Measurements from ENCODE around the gene NDUFB2.
"Not testable (repeated sequence)": the region's sequence is repeated elsewhere in the genome, so short reads cannot be mapped to it uniquely, and the experiment has no call there.

Gene NDUFB2

GRCh38 chr7:140689199-140690152, 7.0 kb upstream of the NDUFB2 start:
- Histone ChIP-seq H3K27ac (ENCODE audit: insufficient read depth in 1 of 2, low read depth in 1 of 2, low read length in 2 of 2, poor library complexity in 1 of 2, severe bottlenecking in 2 of 2) (no peak overlapping the region), H3K9me3 (ENCODE audit: control extremely low read depth in 1 of 5, control insufficient read depth in 4 of 5, insufficient read depth in 2 of 5, low read depth in 1 of 5, low read length in 4 of 5) (no peaks in the 10 kb centered on the region), H3K4me3 (ENCODE audit: control insufficient read depth in 1 of 7, extremely low read depth in 1 of 7, insufficient read depth in 4 of 7, low read depth in 2 of 7, low read length in 6 of 7) (no peak overlapping the region), H3K36me3 (ENCODE audit: control insufficient read depth in 4 of 4, insufficient read depth in 4 of 4, low read length in 3 of 4) (peaks cover 3 to 49% (median 21%) of the 10 kb centered on the region in 4 experiments), H3K4me1 (ENCODE audit: control extremely low read depth in 1 of 4, control insufficient read depth in 4 of 4, insufficient read depth in 4 of 4, low read length in 3 of 4) (no peaks in the 10 kb centered on the region), H3K27me3 (replicated peaks in 2 of 5; ENCODE audit: control insufficient read depth in 4 of 5, insufficient read depth in 5 of 5, low read length in 4 of 5) (no peaks in the 10 kb centered on the region)
- CTCF ChIA-PET: interaction anchor here (1.6 to 2.2 kb wide), 2 partner anchors 10 to 11 kb away, joined by 3 to 4 read pairs; no protein-coding TSS in a partner anchor
- DNase-seq: no peak
- 96% methylated on average over 15 of the region's 16 CpGs for WGBS (ENCODE audit: insufficient coverage)
- POLR2A ChIA-PET: no interaction called here

GRCh38 chr7:140691376-140692045, 5.0 kb upstream of the NDUFB2 start:
- H3K36me3 ChIP-seq (ENCODE audit: control insufficient read depth in 4 of 4, insufficient read depth in 4 of 4, low read length in 3 of 4): peaks cover 0 to 43% (median 17%) of the 10 kb centered on the region in 4 experiments
- POLR2A ChIA-PET: interaction anchor here (0.6 kb wide), 1 partner anchor 321 kb away, joined by 4 read pairs; no protein-coding TSS in a partner anchor
- 94% methylated on average over 10 of the region's 12 CpGs for WGBS (ENCODE audit: insufficient coverage)
- H3K4me3 ChIP-seq (ENCODE audit: control insufficient read depth in 1 of 7, extremely low read depth in 1 of 7, insufficient read depth in 4 of 7, low read depth in 2 of 7, low read length in 6 of 7): no peak overlapping the region
- CTCF ChIA-PET: interaction anchor here (0.7 to 1.1 kb wide), 4 partner anchors 17 to 651 kb away, joined by 3 to 4 read pairs (median 3); no protein-coding TSS in a partner anchor
- no peaks in the 10 kb centered on the region for H3K9me3 ChIP-seq (ENCODE audit: control extremely low read depth in 1 of 5, control insufficient read depth in 4 of 5, insufficient read depth in 2 of 5, low read depth in 1 of 5, low read length in 4 of 5)
- no peaks in the 10 kb centered on the region for H3K27me3 ChIP-seq (replicated peaks in 2 of 5; ENCODE audit: control insufficient read depth in 4 of 5, insufficient read depth in 5 of 5, low read length in 4 of 5)
- peaks cover 0 to 8% (median 7%) of the 10 kb centered on the region in 4 experiments for H3K4me1 ChIP-seq (ENCODE audit: control extremely low read depth in 1 of 4, control insufficient read depth in 4 of 4, insufficient read depth in 4 of 4, low read length in 3 of 4)
- no peak for DNase-seq
- H3K27ac ChIP-seq (ENCODE audit: insufficient read depth in 1 of 2, low read depth in 1 of 2, low read length in 2 of 2, poor library complexity in 1 of 2, severe bottlenecking in 2 of 2): no peak overlapping the region

GRCh38 chr7:140693849-140694248, 2.7 kb upstream of the NDUFB2 start:
- DNase-seq; POLR2A ChIA-PET; H3K4me3 ChIP-seq (ENCODE audit: control insufficient read depth in 1 of 7, extremely low read depth in 1 of 7, insufficient read depth in 4 of 7, low read depth in 2 of 7, low read length in 6 of 7); H3K9me3 ChIP-seq (ENCODE audit: control extremely low read depth in 1 of 5, control insufficient read depth in 4 of 5, insufficient read depth in 2 of 5, low read depth in 1 of 5, low read length in 4 of 5); H3K27me3 ChIP-seq (replicated peaks in 2 of 5; ENCODE audit: control insufficient read depth in 4 of 5, insufficient read depth in 5 of 5, low read length in 4 of 5); H3K27ac ChIP-seq (ENCODE audit: insufficient read depth in 1 of 2, low read depth in 1 of 2, low read length in 2 of 2, poor library complexity in 1 of 2, severe bottlenecking in 2 of 2): not testable (repeated sequence)
- peaks cover 0 to 27% (median 10%) of the 10 kb centered on the region in 4 experiments for H3K36me3 ChIP-seq (ENCODE audit: control insufficient read depth in 4 of 4, insufficient read depth in 4 of 4, low read length in 3 of 4)
- 95% methylated on average over 10 of the region's 10 CpGs for WGBS (ENCODE audit: insufficient coverage)
- CTCF ChIA-PET: interaction anchor here (1.4 kb wide), 1 partner anchor 14 kb away, joined by 3 read pairs; no protein-coding TSS in a partner anchor
- peaks cover 5 to 21% (median 19%) of the 10 kb centered on the region in 4 experiments for H3K4me1 ChIP-seq (ENCODE audit: control extremely low read depth in 1 of 4, control insufficient read depth in 4 of 4, insufficient read depth in 4 of 4, low read length in 3 of 4)

GRCh38 chr7:140694592-140694991, 1.9 kb upstream of the NDUFB2 start:
- ChIA-PET POLR2A (no interaction called here), CTCF (interaction anchor here (1.1 to 1.4 kb wide), 2 partner anchors 13 to 19 kb away, joined by 3 to 6 read pairs; no protein-coding TSS in a partner anchor)
- Histone ChIP-seq H3K36me3 (ENCODE audit: control insufficient read depth in 4 of 4, insufficient read depth in 4 of 4, low read length in 3 of 4) (peaks cover 0 to 22% (median 10%) of the 10 kb centered on the region in 4 experiments), H3K4me3 (ENCODE audit: control insufficient read depth in 1 of 7, extremely low read depth in 1 of 7, insufficient read depth in 4 of 7, low read depth in 2 of 7, low read length in 6 of 7) (no peak overlapping the region), H3K27ac (ENCODE audit: insufficient read depth in 1 of 2, low read depth in 1 of 2, low read length in 2 of 2, poor library complexity in 1 of 2, severe bottlenecking in 2 of 2) (no peak overlapping the region), H3K9me3 (ENCODE audit: control extremely low read depth in 1 of 5, control insufficient read depth in 4 of 5, insufficient read depth in 2 of 5, low read depth in 1 of 5, low read length in 4 of 5) (no peaks in the 10 kb centered on the region), H3K27me3 (replicated peaks in 2 of 5; ENCODE audit: control insufficient read depth in 4 of 5, insufficient read depth in 5 of 5, low read length in 4 of 5) (no peaks in the 10 kb centered on the region), H3K4me1 (ENCODE audit: control extremely low read depth in 1 of 4, control insufficient read depth in 4 of 4, insufficient read depth in 4 of 4, low read length in 3 of 4) (peaks cover 5 to 21% (median 19%) of the 10 kb centered on the region in 4 experiments)
- 95% methylated on average over 6 of the region's 6 CpGs for WGBS (ENCODE audit: insufficient coverage)
- no peak for DNase-seq

- ChIA-PET CTCF (interaction anchor here (1.1 to 1.9 kb wide), 2 partner anchors 19 to 20 kb away, joined by 4 to 6 read pairs; no protein-coding TSS in a partner anchor), POLR2A (no interaction called here)
- Histone ChIP-seq H3K4me1 (ENCODE audit: control extremely low read depth in 1 of 4, control insufficient read depth in 4 of 4, insufficient read depth in 4 of 4, low read length in 3 of 4) (peaks cover 5 to 21% (median 19%) of the 10 kb centered on the region in 4 experiments), H3K27me3 (replicated peaks in 2 of 5; ENCODE audit: control insufficient read depth in 4 of 5, insufficient read depth in 5 of 5, low read length in 4 of 5) (no peaks in the 10 kb centered on the region), H3K9me3 (ENCODE audit: control extremely low read depth in 1 of 5, control insufficient read depth in 4 of 5, insufficient read depth in 2 of 5, low read depth in 1 of 5, low read length in 4 of 5) (no peaks in the 10 kb centered on the region), H3K36me3 (ENCODE audit: control insufficient read depth in 4 of 4, insufficient read depth in 4 of 4, low read length in 3 of 4) (peaks cover 0 to 17% (median 6%) of the 10 kb centered on the region in 4 experiments), H3K27ac (ENCODE audit: insufficient read depth in 1 of 2, low read depth in 1 of 2, low read length in 2 of 2, poor library complexity in 1 of 2, severe bottlenecking in 2 of 2) (no peak overlapping the region), H3K4me3 (ENCODE audit: control insufficient read depth in 1 of 7, extremely low read depth in 1 of 7, insufficient read depth in 4 of 7, low read depth in 2 of 7, low read length in 6 of 7) (no peak overlapping the region)
- DNase-seq: no peak
- WGBS (ENCODE audit: insufficient coverage): 90% methylated on average over 3 of the region's 11 CpGs
Observed at GRCh38 chr7:140695381-140695780, 1.1 kb upstream of the NDUFB2 start.

GRCh38 chr7:140696024-140696679, 356 bp upstream of the NDUFB2 start:
- Histone ChIP-seq H3K4me3 (ENCODE audit: control insufficient read depth in 1 of 7, extremely low read depth in 1 of 7, insufficient read depth in 4 of 7, low read depth in 2 of 7, low read length in 6 of 7) (peak overlapping the region; percentile 84 to 96 (median 92)), H3K4me1 (ENCODE audit: control extremely low read depth in 1 of 4, control insufficient read depth in 4 of 4, insufficient read depth in 4 of 4, low read length in 3 of 4) (peaks cover 5 to 21% (median 19%) of the 10 kb centered on the region in 4 experiments), H3K36me3 (ENCODE audit: control insufficient read depth in 4 of 4, insufficient read depth in 4 of 4, low read length in 3 of 4) (peaks cover 0 to 17% (median 6%) of the 10 kb centered on the region in 4 experiments), H3K27me3 (replicated peaks in 2 of 5; ENCODE audit: control insufficient read depth in 4 of 5, insufficient read depth in 5 of 5, low read length in 4 of 5) (no peaks in the 10 kb centered on the region), H3K9me3 (ENCODE audit: control extremely low read depth in 1 of 5, control insufficient read depth in 4 of 5, insufficient read depth in 2 of 5, low read depth in 1 of 5, low read length in 4 of 5) (no peaks in the 10 kb centered on the region), H3K27ac (ENCODE audit: insufficient read depth in 1 of 2, low read depth in 1 of 2, low read length in 2 of 2, poor library complexity in 1 of 2, severe bottlenecking in 2 of 2) (peak overlapping the region; percentile 40 to 91)
- WGBS (ENCODE audit: insufficient coverage): 39% methylated on average over 21 of the region's 23 CpGs
- POLR2A ChIA-PET: interaction anchor here (0.6 to 0.9 kb wide), 2 partner anchors 22 to 1004 kb away, joined by 3 read pairs; no protein-coding TSS in a partner anchor
- peak; percentile 89 to 95 (median 92) for DNase-seq
- CTCF ChIA-PET: interaction anchor here (1.9 kb wide), 1 partner anchor 19 kb away, joined by 4 read pairs; no protein-coding TSS in a partner anchor
